NCI-H1694 treated with DMSO at 0.1 percent for 48 hours (cell line): Measurements from ENCODE around the gene ADRA2A.
A peak's percentile ranks its signal among the peaks of the same experiment; 100 is the strongest.

Experiments used
- DNase-seq: peaks from one replicate; lab custom pipeline; 2025; lab: John Stamatoyannopoulos, UW

Gene ADRA2A

DNA sequence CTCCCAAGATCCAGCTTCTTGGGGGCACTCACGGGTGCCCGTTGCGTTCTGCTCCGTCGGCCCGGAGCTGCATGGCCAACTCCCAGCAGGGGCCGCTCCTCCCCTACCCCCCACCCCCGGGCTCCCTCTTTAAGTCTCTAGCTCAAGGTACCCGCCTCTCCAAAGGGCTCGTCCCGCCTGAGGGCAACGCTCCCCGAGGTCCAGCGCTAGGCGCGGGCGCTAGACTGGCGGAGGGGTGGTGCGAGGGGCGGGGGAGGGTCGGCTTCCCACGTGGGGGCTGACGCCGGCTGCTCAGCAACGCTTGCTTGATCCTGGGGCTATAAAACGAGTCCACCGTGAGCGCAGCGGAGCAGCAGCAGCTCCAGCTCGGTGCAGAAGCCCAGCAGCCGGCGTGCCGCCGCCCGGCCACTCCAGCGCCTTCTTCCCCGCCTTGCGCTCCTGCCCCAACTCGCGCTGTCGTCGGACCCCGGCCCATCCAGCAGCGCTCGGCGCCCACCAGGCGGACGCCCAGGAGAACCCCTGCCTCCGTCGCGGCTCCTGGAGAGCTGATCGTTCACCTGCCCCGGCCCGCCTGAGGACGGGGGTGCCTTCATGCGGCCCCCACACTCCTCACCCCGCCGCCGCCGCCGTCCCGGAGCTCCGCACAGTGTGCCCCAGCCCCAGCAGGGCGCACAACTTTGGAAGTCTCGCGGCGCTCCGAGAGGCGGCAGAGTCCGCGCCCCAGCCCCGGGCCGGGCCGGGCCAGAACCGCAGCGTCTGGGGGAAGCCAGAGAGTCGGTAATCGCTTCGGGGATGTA, at the start of gene ADRA2A:
Gene ADRA2A, plus strand, starts transcription at position 348 of the 797 bp plus-strand sequence. CDS start 968 bp downstream, outside the sequence.
- DNase-seq, result peak; percentile 16

GRCh38 chr10:111030042-111030750, 46.6 kb upstream of the ADRA2A start:
- DNase-seq, result no peak

- DNase-seq, result no peak
These were observed 42.1 kb upstream of the ADRA2A start for GRCh38 chr10:111034598-111035310.

DNA sequence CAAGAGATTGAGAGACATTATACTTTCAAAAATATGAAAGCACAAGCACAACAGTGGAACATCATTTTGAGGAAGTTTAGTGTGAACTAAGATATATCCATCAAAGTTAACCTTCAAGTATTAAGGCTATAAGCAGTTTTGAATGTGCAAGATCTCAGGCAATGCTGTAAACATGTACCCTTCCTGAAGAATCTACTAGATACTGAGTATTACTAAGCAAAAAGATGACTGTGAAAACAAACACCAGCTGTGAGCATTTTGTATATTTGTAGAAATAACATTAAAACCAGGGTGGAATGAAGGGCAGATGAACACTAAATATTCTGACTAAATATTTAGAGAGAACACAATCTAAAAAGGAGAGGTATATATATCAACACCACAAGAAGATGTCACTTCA, 41.3 kb upstream of the ADRA2A start:
- DNase-seq, result no peak

DNA sequence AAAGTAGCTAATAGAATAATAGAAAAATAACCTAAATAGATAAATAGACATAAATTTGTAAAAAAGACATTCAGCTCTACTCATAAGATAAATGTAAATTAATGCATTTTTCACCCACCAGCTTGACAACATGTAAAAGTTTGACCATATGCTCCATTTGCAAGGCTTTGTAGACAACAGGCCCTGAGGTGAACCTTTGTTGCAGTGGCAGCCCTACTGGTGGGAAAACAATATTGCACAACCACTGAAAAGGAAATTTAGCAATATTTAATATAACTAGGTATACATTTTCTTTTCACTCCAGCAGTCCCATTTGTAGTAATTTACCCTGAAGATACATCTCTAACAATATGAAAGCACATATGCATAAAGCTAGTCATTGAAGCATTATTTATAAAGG, 39.0 kb upstream of the ADRA2A start:
- no peak for DNase-seq

DNA sequence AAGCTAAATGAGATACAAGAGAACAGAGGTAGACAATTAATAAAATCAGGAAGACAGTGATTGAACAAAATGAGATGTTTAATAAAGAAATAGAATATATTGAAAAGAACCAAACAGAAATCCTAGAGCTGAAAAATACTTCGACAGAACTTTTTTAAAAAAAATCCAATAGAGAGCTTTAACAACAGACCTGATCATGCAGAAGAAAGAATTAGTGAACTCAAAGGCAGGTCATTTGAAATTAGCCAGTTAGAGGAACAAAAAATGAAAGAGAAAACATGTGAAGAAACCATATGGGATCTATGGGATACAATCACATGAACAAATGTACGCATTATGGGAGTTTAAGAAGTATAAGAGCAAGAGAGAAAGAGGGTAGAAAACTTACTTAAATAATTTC, 37.3 kb upstream of the ADRA2A start:
- no peak for DNase-seq

- no peak for DNase-seq
These were observed 19.8 kb upstream of the ADRA2A start for GRCh38 chr10:111057006-111057405.

GRCh38 chr10:111063471-111063870, 13.4 kb upstream of the ADRA2A start:
- no peak for DNase-seq

DNA sequence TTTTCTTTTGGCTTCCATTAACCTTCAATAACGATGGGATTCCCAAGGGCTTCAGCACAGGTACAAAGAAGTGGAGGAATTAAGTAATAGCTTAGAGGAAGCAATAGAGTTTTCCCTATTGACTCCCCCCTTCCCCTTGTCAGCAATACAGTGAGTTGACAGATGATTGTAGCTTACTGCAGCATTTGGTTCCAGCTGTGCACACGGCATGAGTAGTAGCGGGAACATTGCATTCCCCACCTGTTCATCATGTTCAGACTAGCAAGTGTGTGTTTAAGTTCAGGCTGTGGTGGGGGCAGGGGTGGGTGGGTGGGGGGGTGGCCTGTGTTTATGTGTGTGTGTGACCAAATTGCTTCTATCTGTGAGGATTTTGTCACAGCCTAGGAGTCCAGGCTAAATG, 4.6 kb upstream of the ADRA2A start:
- DNase-seq, result peak; percentile 19

GRCh38 chr10:111075577-111076185, 1.1 kb upstream of the ADRA2A start:
- no peak for DNase-seq

- peak; percentile 48 for DNase-seq
These were observed 593 bp upstream of the ADRA2A start for GRCh38 chr10:111076191-111076681.

DNA sequence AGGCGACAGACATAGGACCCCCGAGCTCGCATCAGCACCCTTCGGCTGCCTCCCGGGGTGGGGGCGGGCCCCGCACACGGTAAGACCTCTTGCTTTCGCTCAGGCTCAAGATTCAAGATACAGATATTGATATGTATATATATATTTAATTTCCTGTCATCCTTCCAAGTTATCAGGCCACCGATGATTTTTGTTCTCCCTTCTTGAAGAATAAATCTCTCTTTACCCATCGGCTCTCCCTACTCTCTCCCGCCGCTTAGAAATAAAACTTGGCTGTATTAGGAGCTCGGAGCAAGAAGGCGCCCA, 603 bp downstream of the ADRA2A start:
- no peak for DNase-seq

DNA sequence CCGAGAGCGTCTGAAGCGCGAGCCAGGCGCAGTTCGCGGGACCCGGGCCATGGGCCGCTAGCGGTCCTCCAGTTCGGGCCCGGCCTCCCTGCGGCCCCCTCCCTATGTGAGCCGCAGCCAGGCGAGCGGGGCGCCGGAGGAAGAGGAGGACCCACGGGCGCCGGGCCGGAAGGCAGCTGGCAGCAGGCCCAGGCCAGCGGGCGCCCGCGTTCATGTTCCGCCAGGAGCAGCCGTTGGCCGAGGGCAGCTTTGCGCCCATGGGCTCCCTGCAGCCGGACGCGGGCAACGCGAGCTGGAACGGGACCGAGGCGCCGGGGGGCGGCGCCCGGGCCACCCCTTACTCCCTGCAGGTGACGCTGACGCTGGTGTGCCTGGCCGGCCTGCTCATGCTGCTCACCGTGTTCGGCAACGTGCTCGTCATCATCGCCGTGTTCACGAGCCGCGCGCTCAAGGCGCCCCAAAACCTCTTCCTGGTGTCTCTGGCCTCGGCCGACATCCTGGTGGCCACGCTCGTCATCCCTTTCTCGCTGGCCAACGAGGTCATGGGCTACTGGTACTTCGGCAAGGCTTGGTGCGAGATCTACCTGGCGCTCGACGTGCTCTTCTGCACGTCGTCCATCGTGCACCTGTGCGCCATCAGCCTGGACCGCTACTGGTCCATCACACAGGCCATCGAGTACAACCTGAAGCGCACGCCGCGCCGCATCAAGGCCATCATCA, 1.1 kb downstream of the ADRA2A start:
- no peak for DNase-seq

- no peak for DNase-seq
These were observed 1.8 kb downstream of the ADRA2A start for GRCh38 chr10:111078505-111079185.

DNA sequence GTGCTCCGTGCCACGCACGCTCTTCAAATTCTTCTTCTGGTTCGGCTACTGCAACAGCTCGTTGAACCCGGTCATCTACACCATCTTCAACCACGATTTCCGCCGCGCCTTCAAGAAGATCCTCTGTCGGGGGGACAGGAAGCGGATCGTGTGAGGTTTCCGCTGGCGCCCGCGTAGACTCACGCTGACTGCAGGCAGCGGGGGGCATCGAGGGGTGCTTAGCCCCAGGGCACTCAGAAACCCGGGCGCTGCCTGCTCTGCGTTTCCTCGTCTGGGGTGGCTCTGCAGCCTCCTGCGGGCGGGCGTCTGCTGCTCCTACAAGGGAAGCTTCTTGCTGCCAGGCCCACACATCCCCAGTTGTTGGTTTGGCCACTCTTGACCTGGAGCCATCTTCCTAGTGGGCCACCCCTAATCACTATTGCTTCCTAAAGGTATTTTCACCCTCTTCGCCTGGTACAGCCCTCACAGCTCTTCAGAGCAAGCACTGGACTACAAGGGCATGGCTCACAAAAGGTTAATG, 2.5 kb downstream of the ADRA2A start:
- no peak for DNase-seq

DNA sequence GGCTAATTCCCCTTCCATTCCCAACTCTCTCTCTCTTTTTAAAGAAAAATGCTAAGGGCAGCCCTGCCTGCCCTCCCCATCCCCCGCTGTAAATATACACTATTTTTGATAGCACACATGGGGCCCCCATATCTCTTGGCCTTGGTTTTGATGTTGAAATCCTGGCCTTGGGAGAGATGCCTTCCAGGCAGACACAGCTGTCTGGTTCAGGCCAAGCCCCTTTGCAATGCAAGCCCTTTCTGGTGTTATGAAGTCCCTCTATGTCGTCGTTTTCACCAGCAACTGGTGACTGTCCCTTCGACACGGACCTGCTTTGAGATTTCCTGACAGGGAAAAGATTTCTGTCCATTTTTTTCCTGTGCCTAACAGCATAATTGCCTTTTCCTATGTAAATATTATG, 3.0 kb downstream of the ADRA2A start:
- no peak for DNase-seq

DNA sequence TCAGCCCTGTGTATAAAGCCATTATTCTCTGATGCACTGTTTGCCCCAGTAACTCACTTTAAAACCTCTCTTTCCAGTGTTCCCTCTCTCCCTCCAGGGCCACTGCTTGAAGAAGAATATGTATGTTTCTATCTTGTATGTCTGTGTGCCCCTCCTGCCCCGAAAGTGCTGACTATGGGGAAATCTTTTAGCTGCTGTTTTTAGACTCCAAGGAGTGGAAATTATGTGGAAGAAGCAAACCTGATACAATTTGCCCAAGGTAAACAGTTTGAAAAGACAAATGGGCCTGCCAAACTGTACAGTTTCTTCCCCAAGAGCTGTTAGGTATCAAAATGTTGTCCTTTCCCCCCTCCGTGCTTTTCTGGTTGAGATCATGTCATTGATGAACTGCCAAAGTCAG, 3.4 kb downstream of the ADRA2A start:
- no peak for DNase-seq

GRCh38 chr10:111081595-111081994, 4.8 kb downstream of the ADRA2A start:
- no peak for DNase-seq

GRCh38 chr10:111082102-111082975, 5.5 kb downstream of the ADRA2A start:
- no peak for DNase-seq
